Stimulated activated CD4-positive, alpha-beta T cell treated with anti-CD3 and anti-CD28 coated beads, Interleukin-4, amount 100 ng/mL, for 4 hours (primary cell): ENCODE measurements around the gene RTL3.

Experiments used
- DNase-seq, 2 experiments: peaks; one replicate each; pipeline ENCODE4 v3.0.0-alpha.2; 2020

The RTL3 gene

DNA sequence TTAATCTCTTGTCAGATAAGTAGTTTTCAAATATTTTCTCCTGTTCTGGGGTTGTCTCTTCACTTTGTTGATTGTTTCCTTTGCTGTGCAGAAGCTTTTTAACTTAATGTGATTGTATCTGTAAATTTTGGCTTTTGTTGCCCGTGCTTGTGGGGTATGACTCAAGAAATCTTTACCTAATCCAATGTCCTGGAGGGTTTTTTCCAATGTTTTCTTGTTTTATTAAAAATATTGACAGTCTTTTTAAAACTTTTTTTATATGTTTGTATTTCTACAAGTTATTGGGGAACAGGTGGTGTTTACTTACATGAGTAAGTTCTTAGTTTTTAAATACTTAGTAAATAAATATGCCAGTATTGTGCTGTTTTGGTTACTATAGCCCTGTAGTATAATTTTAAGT lies 44.9 kb downstream of the RTL3 start:
- no peak for DNase-seq
